Common myeloid progenitor, CD34-positive (primary cell): ENCODE measurements around the gene DOCK3.

Experiments
- CTCF ChIA-PET: fragments of 350-600 bp; sonication (Branson Sonifier 250); formaldehyde crosslinking; loops from one replicate; lab custom pipeline; 2021; ENCODE audit warnings: antibody characterized with exemption; lab: Charles Lee
- POLR2A ChIA-PET: fragments of 350-600 bp; sonication (Branson Sonifier 250); formaldehyde crosslinking; loops from one replicate; lab custom pipeline; 2021; ENCODE audit warnings: antibody characterized with exemption; lab: Charles Lee
- DNase-seq, 3 donors: peaks; one replicate each; pipeline versions ENCODE4 v3.0.0 to v3.0.0-alpha.2; 2013
- H3K27ac ChIP-seq, 2 experiments: 1 replicate in 1 of 2; 2 replicates in 1 of 2; pipeline ENCODE4 v1.7.0; 2013; ENCODE audit warnings: inconsistent platforms in 2 of 2, low read length in 2 of 2, mild to moderate bottlenecking in 2 of 2, low read depth in 1 of 2, moderate library complexity in 1 of 2; ENCODE audit not compliant: severe bottlenecking in 2 of 2, insufficient read depth in 1 of 2, poor library complexity in 1 of 2
- H3K27me3 ChIP-seq, 5 experiments: replicated peaks in 2 of 5; 1 replicate in 3 of 5; 2 replicates in 2 of 5; pipeline versions ENCODE4 v1.6.1 to v1.7.0; 2013; ENCODE audit warnings: low read length in 4 of 5, mild to moderate bottlenecking in 2 of 5, moderate library complexity in 2 of 5, inconsistent platforms in 1 of 5; ENCODE audit not compliant: insufficient read depth in 5 of 5, control insufficient read depth in 4 of 5
- H3K36me3 ChIP-seq, 4 experiments: 1 replicate in 2 of 4; 2 replicates in 2 of 4; pipeline versions ENCODE4 v1.6.1 to v1.7.0; 2013; ENCODE audit warnings: low read length in 3 of 4, control low read depth in 1 of 4, mild to moderate bottlenecking in 1 of 4; ENCODE audit not compliant: control insufficient read depth in 4 of 4, insufficient read depth in 4 of 4
- H3K4me1 ChIP-seq, 4 experiments: 1 replicate in 3 of 4; 2 replicates in 1 of 4; pipeline versions ENCODE4 v1.6.1 to v1.7.1; 2013; ENCODE audit warnings: low read length in 3 of 4, mild to moderate bottlenecking in 3 of 4, control low read depth in 1 of 4, inconsistent platforms in 1 of 4, moderate library complexity in 1 of 4; ENCODE audit not compliant: control insufficient read depth in 4 of 4, insufficient read depth in 4 of 4; ENCODE audit errors: control extremely low read depth in 1 of 4
- H3K4me3 ChIP-seq, 7 experiments: 1 replicate in 4 of 7; 2 replicates in 3 of 7; pipeline versions ENCODE4 v1.5.1 to v1.7.0; 2013; ENCODE audit warnings: mild to moderate bottlenecking in 7 of 7, low read length in 6 of 7, moderate library complexity in 6 of 7, inconsistent platforms in 2 of 7, low read depth in 2 of 7, control low read depth in 1 of 7; ENCODE audit not compliant: insufficient read depth in 4 of 7, control insufficient read depth in 1 of 7; ENCODE audit errors: extremely low read depth in 1 of 7
- H3K9me3 ChIP-seq, 5 experiments: 1 replicate in 4 of 5; 2 replicates in 1 of 5; pipeline versions ENCODE4 v1.6.1 to v1.7.1; 2013; ENCODE audit warnings: low read length in 4 of 5, mild to moderate bottlenecking in 2 of 5, inconsistent platforms in 1 of 5, low read depth in 1 of 5, moderate library complexity in 1 of 5; ENCODE audit not compliant: control insufficient read depth in 4 of 5, insufficient read depth in 2 of 5; ENCODE audit errors: control extremely low read depth in 1 of 5
- WGBS: methylation state at CpG from one replicate; pipeline ENCODE4 v1.1.5; 2013; ENCODE audit not compliant: insufficient coverage; 5-methylcytosine and 5-hydroxymethylcytosine counted together

DOCK3 gene

GRCh38 chr3:50672656-50673055, 2.1 kb upstream of the DOCK3 start:
- Histone ChIP-seq H3K9me3 (no peaks in the 10 kb centered on the region), H3K27me3 (peaks cover 0 to 25% (median 23%) of the 10 kb centered on the region in 5 experiments), H3K4me1 (peaks cover 0 to 16% (median 13%) of the 10 kb centered on the region in 4 experiments), H3K27ac (no peak overlapping the region), H3K36me3 (no peaks in the 10 kb centered on the region), H3K4me3 (no peak overlapping the region)
- POLR2A ChIA-PET = no interaction called here
- CTCF ChIA-PET = interaction anchor here (1.5 to 2.0 kb wide), 2 partner anchors 58 to 100 kb away, joined by 4 to 8 read pairs; no protein-coding TSS in a partner anchor
- 94% methylated on average over 3 of the region's 3 CpGs for WGBS
- DNase-seq = peak in 1 of 3 donors; percentile 26

- Histone ChIP-seq H3K4me1 (peaks cover 0 to 16% (median 13%) of the 10 kb centered on the region in 4 experiments), H3K27ac (no peak overlapping the region), H3K9me3 (no peaks in the 10 kb centered on the region), H3K4me3 (peak overlapping the region in 1 of 7 experiments; percentile 63), H3K36me3 (no peaks in the 10 kb centered on the region), H3K27me3 (peaks cover 0 to 26% (median 25%) of the 10 kb centered on the region in 5 experiments)
- peak; percentile 2 to 52 (median 40) for DNase-seq
- ChIA-PET CTCF (interaction anchor here (1.5 to 2.4 kb wide), 4 partner anchors 7 to 102 kb away, joined by 4 to 10 read pairs (median 6); no protein-coding TSS in a partner anchor), POLR2A (no interaction called here)
- WGBS = 54% methylated on average over 3 of the region's 3 CpGs
Measured at GRCh38 chr3:50673931-50674330, 796 bp upstream of the DOCK3 start.

- POLR2A ChIA-PET = no interaction called here
Measured at GRCh38 chr3:50675179-50676030, 678 bp downstream of the DOCK3 start.

GRCh38 chr3:50676031-50676705, 1.4 kb downstream of the DOCK3 start:
- ChIA-PET CTCF (interaction anchor here (0.5 to 2.4 kb wide), 10 partner anchors 9 to 713 kb away, joined by 3 to 10 read pairs (median 3); no protein-coding TSS in a partner anchor), POLR2A (no interaction called here)
- DNase-seq = no peak
- no peaks in the 10 kb centered on the region for H3K36me3 ChIP-seq
- H3K4me1 ChIP-seq = peaks cover 0 to 16% (median 13%) of the 10 kb centered on the region in 4 experiments
- WGBS = 87% methylated on average over 3 of the region's 7 CpGs
- no peaks in the 10 kb centered on the region for H3K9me3 ChIP-seq
- peaks cover 0 to 26% (median 24%) of the 10 kb centered on the region in 5 experiments for H3K27me3 ChIP-seq
- no peak overlapping the region for H3K4me3 ChIP-seq
- no peak overlapping the region for H3K27ac ChIP-seq

More at GRCh38 chr3:50675179-50676030, 678 bp downstream of the DOCK3 start:
- 1% methylated on average over 18 of the region's 65 CpGs for WGBS
- peak; percentile 27 to 51 (median 38) for DNase-seq
- CTCF ChIA-PET = interaction anchor here (0.6 to 2.4 kb wide), 10 partner anchors 9 to 714 kb away, joined by 3 to 10 read pairs (median 4); no protein-coding TSS in a partner anchor
- Histone ChIP-seq H3K27me3 (peaks cover 0 to 26% (median 25%) of the 10 kb centered on the region in 5 experiments), H3K27ac (no peak overlapping the region), H3K36me3 (no peaks in the 10 kb centered on the region), H3K4me1 (peaks cover 0 to 16% (median 13%) of the 10 kb centered on the region in 4 experiments), H3K4me3 (peak overlapping the region; percentile 23 to 72 (median 58)), H3K9me3 (no peaks in the 10 kb centered on the region)

GRCh38 chr3:50687127-50687751, 12.5 kb downstream of the DOCK3 start:
- CTCF ChIA-PET = no interaction called here
- no peak overlapping the region for H3K4me3 ChIP-seq
- H3K9me3 ChIP-seq = peaks cover 0 to 4% (median 0%) of the 10 kb centered on the region in 5 experiments
- WGBS = 95% methylated on average over 7 of the region's 7 CpGs
- H3K27ac ChIP-seq = no peak overlapping the region
- H3K36me3 ChIP-seq = no peaks in the 10 kb centered on the region
- no peaks in the 10 kb centered on the region for H3K4me1 ChIP-seq
- no peaks in the 10 kb centered on the region for H3K27me3 ChIP-seq
- DNase-seq = no peak
- POLR2A ChIA-PET = no interaction called here

- Histone ChIP-seq H3K27ac (no peak overlapping the region), H3K36me3 (no peaks in the 10 kb centered on the region), H3K9me3 (peaks cover 0 to 4% (median 0%) of the 10 kb centered on the region in 5 experiments), H3K4me1 (no peaks in the 10 kb centered on the region), H3K27me3 (no peaks in the 10 kb centered on the region), H3K4me3 (no peak overlapping the region)
- ChIA-PET CTCF (no interaction called here), POLR2A (no interaction called here)
- no CpG with 5 or more reads among the region's 2 CpGs for WGBS
- DNase-seq = no peak
Measured at GRCh38 chr3:50687916-50688315, 13.2 kb downstream of the DOCK3 start.
